Measurements from ENCODE around the gene POMT2.

The POMT2 gene

GRCh38 chr14:77268989-77269600 is 51.6 kb downstream of the POMT2 start:
- DNase-seq (ENCODE audit: low read depth in 1 of 2, low spot score in 1 of 2): no peak

- DNase-seq (ENCODE audit: low read depth in 1 of 2, low spot score in 1 of 2): no peak
Measured at GRCh38 chr14:77267937-77268699, 52.6 kb downstream of the POMT2 start.

DNA sequence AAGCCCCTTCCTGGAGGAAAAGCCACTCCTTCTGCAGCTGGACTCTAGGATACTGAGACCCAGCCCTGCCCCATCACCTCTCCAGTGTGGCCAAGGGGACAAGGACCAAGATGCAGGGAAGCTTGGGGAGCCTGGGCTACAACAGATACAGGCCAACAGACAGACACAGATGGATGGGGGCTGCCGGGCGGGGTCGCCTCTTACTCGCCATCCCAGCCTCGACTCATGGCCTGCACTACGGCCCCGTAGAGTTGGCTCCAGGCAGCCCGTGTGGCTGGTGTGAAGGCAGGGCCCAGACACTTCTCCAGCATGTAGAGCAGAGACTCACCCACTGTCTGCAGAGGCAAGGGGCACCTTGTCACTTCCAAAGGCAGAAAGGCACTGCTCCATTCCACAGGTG is 54.3 kb downstream of the POMT2 start:
- DNase-seq (ENCODE audit: low read depth in 1 of 2, low spot score in 1 of 2): no peak

DNA sequence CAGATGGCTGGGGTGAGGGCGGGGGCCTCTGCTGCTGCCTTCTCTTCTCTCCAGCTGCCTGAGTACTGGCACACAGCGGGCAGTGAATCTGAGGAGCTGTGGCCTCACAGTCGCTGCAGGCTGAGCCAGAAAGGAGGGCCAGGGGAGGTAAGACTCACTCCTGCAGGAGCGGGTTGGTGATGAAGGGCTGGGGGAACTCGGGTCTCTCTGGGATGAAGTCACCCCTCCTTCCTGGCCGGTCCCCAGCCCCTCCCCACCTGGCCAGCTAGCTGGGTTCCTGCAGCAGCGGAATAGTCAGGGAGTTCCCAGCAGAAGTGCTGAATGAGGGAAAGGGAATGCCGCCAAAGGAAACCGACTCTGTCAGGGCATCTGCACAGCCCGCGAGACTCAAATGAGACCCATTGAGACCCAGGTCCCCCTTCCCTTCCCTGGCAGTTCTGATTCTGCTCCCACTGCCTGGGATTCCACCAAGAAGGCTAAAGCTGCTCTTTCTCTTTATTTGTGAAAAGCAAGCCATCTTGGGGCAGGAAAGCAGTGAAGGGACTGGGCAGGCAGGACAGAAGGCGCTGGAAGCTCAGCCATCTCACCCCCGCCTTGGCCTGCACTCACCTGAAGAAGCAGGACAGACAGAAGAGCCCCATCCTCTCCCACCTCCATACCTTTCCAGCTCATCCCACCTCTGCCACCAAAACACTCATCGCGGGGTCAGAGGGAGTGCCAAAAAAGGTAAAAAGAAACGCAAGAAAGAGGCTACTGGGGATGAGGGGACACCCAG is 54.9 kb downstream of the POMT2 start:
- DNase-seq (ENCODE audit: low read depth in 1 of 2, low spot score in 1 of 2): no peak

DNA sequence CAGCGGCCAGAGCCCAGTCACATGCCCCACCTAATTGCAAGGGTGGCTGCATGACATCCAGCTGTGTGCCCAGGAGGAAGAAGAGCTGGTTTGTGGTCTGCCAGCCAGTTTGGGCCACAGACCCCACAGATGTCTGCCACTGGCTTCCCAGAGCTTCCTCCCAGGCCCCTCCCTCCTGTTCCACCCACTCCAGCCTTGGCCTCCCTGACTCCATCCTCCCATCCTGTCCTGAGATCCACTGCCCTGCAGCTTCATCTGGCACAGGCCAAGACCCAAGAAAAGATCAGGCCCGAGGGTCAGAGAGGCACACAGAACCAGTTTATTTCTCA is 55.5 kb downstream of the POMT2 start:
- DNase-seq (ENCODE audit: low read depth in 1 of 2, low spot score in 1 of 2): no peak

GRCh38 chr14:77264466-77265186 is 56.1 kb downstream of the POMT2 start:
- DNase-seq (ENCODE audit: low read depth in 1 of 2, low spot score in 1 of 2): no peak

DNA sequence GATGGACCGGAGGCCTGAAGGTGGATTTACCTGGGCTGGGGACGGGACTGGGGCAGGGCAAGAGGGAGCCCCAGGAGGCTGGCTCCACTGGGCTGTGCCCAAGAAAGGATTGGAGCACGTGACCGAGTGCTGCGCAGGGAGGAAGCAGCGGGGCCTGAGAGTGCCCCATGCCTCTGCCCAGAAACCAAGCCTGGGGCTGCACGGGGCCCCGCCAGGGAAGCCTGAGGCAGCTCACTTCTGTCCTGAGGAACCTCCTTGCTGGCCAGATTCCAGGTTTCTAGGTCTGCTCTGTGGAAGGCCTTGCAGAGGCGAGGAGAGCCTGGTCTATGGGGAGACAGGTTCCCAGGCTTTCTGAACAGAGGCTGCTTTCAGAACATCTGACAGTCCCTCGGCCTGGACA is 60.1 kb downstream of the POMT2 start:
- no peak for DNase-seq (ENCODE audit: low read depth in 1 of 2, low spot score in 1 of 2)

DNA sequence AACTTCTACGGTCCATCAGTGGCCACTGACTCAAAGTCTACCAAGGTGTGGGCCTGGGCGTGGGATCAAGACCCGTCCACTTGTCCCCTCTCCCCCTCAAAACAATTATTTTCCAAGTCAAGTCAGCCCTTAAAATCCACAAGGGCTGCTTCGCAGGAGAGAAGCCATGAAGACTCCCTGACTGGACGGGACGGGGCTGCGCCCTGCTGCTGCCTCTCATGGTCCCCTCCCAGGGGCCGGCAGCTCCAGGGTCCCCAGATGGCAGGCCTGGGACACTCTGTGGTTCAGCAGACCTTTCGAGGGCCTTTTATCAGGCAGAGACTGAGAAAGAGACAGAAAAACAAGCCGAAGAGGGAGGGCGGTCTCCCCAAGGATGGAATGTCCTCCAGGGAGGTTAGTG is 60.5 kb downstream of the POMT2 start:
- DNase-seq (ENCODE audit: low read depth in 1 of 2, low spot score in 1 of 2): no peak

DNA sequence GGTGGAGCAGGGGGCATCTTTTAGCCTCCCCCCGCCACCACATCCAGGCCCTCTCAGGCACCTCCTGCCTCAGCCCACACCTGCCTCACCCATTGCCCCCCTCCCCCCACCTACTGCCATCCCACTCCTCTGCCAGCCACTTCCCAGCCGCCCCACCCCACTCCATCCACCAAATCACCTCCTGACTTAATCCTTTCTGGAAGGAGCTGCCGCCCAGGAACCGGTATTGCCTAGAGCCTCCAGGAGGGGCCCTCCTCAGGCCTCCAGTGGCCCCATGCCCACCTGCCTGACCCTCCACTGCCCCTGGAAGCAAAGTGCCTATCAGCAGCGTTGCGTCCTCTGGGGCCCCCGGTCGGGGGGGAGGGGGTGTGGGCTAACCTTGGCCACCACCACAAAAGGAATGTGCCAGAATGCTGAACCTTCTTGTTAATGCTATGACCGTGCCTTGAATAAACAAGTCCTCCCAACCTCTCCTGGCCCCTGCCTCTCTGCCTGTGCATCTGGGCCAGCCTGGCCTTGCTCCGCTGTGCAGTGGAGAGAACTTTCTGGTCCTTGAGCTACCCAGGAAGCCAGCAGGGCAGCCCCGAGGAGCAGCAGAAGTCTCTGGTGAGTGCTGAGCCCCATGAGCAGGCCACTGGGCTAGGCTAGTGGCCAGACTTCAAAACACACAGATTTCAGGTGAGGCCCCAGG is 61.5 kb downstream of the POMT2 start:
- no peak for DNase-seq (ENCODE audit: low read depth in 1 of 2, low spot score in 1 of 2)

DNA sequence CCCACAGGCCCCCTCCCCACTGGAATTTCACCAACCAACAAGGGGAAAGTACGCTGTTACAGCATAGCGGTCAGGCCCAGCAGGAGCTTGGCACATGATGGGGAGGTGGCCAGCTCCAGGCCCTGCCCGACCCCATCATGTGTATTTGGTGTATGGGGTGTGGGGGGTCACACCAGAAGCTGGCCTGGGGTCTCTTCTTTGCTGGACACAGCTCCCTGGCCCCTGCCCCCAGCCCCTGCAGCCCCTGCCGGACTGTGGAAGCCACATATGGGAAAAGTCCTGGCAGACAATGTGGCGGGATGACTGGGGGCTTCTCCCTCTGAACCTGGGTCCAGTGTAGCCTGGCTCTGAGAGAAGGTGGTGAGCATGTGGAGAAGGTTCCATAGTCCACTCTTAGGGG is 62.1 kb downstream of the POMT2 start:
- DNase-seq (ENCODE audit: low read depth in 1 of 2, low spot score in 1 of 2): no peak

DNA sequence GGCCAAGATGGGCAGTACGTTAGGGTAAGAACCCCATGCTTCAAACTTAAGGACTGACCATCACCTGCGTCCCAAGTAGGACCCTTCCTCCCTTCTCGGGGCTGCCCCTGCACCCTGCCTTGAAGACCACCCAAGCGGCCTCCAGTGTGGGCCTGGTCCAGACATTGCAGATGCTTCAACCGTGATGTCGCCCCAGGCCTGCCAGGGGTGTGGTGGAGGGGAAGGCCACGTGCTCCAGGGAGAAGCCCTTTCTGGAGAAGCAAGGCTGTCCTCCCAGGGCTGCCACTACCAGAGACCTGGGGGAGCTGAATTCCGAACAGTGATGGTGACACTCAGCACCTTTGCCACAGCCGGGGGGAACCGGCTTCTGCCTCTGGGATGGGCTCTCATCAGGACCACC is 63.0 kb downstream of the POMT2 start:
- DNase-seq (ENCODE audit: low read depth in 1 of 2, low spot score in 1 of 2): no peak

- DNase-seq (ENCODE audit: low read depth in 1 of 2, low spot score in 1 of 2): no peak
Measured at GRCh38 chr14:77256694-77257093, 64.0 kb downstream of the POMT2 start.

GRCh38 chr14:77253333-77254190 is 67.1 kb downstream of the POMT2 start:
- DNase-seq (ENCODE audit: low read depth in 1 of 2, low spot score in 1 of 2): no peak

- no peak for DNase-seq (ENCODE audit: low read depth in 1 of 2, low spot score in 1 of 2)
Measured at GRCh38 chr14:77251870-77252269, 68.8 kb downstream of the POMT2 start.

DNA sequence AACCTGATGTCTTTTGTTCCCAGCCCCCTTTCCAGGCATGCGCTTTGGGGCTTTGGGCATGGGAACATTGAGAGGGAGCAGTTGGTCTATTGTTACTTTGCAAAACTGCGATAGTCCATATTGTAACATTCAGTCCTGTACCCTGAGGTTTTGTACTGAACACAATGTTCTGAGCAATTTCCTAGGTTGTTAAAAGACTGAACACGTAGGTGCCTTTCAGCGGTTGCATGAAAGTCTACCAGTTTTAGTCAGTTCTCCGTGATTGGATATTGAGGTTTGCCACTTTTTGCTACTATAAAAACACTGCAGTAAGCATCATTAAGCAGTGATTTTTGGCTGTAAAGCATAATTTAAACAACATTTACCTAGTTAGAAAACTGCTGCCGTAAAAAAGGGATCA is 69.8 kb downstream of the POMT2 start:
- no peak for DNase-seq (ENCODE audit: low read depth in 1 of 2, low spot score in 1 of 2)

DNA sequence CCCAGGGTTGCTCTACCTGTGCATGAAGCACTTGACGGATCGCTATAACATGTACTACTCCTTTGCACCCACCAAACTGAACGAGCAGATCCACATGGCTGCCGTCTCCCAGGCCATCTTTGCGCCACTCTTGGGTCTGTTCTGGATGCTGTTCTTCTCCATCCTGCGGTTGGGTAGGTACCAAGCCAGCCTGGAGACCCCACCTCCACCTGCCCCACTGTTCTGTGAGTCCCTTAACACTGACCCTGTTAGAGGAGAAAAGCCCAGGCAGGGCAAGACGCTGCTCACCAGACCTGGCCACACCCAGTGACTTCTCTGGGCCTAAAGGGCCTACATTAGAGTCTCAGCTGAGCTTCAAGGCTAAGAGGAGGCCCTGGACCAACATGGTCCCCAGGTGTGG is 71.4 kb downstream of the POMT2 start:
- DNase-seq (ENCODE audit: low read depth in 1 of 2, low spot score in 1 of 2): no peak

DNA sequence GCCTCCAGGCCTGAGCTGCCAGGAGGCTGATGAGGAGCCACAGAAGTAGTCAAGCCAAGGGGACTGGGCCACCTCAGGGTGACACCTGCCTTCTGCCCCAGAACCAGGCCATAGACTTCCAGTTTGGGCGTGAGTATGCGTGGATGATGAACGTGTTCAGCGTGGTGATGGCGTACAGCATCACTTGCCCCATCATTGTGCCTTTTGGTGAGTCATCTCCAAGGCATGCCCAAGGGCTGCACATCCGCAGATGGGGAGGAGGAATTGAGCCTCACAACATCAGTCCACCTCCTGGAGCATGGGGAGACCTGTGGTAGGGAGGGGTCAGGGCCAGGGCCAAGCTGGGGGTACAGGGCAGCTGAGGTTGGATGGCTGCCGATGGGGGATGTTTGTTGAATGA is 72.0 kb downstream of the POMT2 start:
- no peak for DNase-seq (ENCODE audit: low read depth in 1 of 2, low spot score in 1 of 2)

DNA sequence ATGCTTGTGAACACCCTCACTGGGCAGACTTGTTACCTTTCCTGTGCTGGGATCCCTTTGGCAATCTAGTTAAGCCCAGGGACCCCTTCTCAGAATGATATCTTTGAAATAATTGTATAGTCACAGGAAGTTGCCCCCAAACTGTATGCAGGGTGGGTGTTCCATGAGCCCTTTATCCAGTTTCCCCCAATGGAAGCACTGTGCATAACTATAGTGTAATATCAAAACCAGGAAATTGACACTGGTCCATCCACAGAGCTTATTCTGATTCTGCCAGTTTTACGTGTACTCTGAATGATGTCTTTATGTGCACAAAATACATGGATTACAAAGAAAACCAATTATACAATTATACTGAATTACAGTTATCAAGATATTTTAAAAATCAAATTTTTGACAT is 73.9 kb downstream of the POMT2 start:
- no peak for DNase-seq (ENCODE audit: low read depth in 1 of 2, low spot score in 1 of 2)

DNA sequence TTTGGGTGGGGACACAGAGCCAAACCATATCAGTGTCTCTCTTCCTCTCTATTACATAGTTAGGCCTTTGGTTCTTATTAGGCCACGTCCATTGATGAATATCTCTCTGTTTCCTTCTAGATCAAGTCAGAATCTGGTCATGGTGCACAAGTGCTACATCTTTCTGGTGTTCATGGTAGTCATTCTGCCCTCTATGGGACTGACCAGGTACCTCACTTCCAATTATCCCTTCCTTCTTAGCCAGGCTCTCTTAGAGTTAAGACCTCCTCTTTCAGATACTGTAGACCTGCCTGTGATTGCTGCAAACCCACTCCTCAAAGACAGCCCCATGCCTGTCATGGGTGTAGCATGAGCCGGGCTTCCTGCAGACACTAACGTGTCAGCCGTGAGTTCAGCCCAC is 74.9 kb downstream of the POMT2 start:
- no peak for DNase-seq (ENCODE audit: low read depth in 1 of 2, low spot score in 1 of 2)

GRCh38 chr14:77243853-77244252 is 76.8 kb downstream of the POMT2 start:
- DNase-seq (ENCODE audit: low read depth in 1 of 2, low spot score in 1 of 2): no peak

Data from activated CD4-positive, alpha-beta T cell treated with anti-CD3 and anti-CD28 coated beads, Interleukin-2, amount 50 U/mL, for 24 hours (primary cell).